NCI-H2081 (cell line): ENCODE data around the gene WWTR1.

Experiments used
- DNase-seq, 2 experiments: peaks; one replicate each; lab custom pipeline; 2025; lab: John Stamatoyannopoulos, UW

WWTR1 gene

DNA sequence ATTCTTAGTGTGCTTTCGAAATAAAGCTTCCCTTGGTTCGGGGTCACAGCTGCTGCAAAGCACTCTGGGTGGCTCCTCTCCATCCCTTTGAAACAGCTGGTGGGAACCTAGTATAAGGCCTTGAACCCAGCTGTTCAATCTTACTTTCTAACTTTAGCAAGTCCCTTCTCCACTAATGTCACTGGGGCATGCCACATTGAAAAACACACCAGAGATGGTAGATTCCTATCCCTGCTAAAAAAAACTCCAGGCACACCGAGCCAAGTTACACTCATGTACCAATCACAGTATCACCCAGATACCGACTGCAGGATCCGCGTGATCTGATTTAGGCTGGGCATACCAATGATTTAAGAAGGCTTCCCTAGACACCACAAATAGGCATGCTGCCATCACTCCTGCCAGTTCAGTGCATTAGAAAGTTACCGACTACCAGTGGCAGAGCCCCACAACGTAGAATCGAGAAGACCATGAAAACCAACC is 65.0 kb downstream of the WWTR1 start:
- DNase-seq, result no peak

DNA sequence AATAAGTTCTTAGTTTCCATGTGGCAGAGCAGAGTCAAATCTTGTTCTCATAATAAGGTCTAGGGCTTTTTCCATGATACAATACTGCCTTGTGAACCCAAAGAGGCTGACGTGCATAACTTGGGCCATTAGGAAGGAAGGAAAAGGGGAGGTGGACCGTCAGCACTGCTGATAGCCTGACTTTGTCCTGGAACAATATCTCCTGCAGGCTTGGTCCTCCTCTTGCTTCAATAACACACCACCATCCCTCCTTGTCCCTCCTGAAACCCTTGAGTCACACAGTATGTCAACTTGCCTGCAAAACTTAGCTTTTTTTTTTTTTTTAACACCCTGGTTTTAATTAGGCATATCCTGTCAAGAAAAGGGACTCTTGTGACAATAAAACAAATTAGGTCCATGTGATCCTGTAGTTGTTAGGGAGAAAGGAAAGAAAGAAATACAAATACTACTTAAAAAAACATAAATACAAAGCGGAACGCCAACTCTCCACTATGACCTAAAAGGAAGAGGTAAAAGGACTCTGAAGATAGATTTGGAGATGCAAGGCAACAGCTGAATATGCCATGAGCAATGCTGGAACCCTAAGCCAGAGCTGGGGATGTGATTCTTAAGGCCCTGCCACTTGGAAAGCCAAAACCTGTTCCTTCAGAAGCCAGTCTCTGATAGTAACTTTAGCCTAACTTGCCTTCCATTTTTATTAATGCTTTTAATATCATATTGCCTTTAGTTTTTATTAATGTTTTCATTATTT is 67.0 kb downstream of the WWTR1 start:
- no peak for DNase-seq

DNA sequence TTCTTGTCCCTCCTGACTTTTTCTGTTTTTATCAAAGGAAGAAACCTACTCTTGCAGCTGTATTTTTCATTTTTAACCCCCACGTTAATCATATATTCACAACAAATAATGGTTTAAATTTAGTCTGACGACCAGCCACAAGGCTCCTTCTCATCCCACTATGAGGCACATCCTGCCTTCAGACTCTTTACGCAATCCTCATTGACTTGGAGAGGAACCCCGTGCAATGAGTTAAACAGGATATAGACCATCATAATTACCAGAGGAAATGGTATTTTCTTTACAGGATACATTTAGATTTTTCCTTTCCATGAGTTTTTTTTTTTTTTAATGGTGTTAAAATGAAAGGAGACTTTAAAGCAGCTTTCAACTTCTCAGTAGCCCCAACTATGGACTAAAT is 68.5 kb downstream of the WWTR1 start:
- peak; percentile 8 to 19 for DNase-seq

DNA sequence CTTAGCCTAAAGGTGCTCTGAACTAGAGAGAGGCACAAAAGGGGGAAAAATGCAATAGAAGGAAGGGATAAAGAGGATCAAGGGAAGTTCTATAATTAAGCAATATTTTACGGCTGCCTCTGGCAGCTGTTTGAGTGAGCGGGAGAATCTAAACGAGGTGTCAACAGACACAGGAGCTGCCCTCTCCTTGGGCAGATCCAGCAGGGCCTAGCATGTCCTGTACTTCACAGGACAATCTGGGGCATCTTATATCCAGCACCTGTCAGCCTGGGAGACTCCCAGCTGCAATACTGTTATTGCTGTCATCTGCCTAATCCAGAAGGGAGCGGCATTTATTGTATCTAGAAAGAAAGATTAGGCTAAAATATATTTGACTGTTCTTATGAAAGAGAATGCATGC is 68.9 kb downstream of the WWTR1 start:
- DNase-seq, result no peak

DNA sequence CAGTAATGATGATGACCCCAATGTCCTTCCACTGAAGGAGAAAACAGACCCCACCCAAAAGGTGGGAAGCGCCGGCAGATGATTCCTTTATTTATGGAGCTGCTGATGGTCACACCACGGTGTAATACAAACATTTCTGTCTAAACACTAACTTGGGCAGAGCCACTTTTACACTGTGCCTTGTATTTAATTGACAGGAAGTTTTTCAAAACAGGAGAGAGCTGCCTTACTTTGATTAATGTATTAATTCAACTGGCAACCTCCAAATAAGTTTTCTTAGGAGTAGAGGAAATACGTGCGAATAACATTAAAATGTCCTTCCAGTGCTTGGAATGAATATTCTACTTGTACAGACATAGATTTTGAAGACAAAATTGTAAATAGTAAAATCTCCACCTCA is 70.4 kb downstream of the WWTR1 start:
- no peak for DNase-seq

DNA sequence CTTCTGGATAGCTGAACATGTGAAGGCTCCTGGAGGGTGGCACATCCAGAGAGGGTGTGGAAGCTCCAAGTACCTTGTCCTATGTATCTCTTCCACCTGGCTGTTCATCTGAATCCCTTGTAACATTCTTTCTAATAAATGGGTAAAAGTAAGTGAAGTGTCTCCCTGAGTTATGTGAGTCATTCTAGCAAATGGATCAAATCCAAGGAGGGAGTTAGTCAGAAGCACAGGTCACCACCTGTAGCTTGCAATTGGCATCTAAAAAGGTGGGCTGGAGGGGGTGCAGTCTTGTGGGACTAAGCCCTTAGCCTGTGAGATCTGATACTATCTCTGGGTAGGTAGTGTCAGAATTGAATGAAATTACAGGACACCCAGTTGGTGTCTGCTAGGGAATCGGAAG is 71.0 kb downstream of the WWTR1 start:
- no peak for DNase-seq

DNA sequence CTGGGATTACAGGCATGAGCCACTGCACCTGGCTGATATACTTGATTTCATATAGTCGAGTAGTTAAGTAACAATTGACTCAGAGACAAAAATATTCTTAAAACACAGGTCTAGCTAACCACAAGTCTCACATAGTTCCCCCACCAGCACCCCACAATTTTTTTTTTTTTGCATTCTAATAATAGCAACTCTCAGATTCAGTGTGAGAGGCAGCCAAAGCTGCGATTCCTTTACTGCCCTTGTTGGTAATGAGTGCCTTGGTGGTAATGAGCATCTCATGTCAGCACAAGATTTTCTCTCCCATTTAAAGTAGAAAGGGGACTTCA is 72.5 kb downstream of the WWTR1 start:
- no peak for DNase-seq

DNA sequence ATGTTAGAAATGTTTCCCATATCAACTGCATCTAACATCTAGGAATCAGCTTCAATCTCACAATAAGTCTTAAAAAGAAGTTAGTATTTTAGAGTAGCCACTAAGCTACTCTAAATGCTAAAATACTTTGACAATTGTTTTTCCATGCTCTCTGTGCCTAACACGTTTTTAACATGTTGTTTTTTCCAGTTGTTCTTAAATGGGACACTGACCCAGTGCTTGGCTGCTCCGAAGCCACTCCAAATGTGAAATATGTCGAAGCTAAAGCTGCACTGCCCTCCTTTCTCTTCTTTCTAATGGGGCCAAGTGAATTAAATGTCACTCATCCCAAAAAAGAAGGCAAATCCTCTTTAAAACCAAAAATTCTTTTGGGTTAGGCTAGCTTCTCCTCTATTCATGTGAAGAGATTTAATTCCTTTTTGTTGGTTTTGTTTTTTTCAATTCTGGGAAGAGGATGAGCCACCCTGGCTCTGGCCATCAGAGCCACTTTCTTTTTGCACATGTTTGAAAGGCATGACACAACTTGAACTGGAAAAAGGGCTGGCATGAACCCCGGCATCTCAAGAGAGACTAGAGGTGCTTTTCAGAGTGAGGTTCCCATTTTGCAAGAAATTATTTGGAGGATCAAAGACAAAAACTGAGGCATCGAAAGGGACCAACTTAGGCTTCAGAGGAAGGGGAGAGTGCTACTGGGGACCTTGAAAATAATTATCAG is 73.7 kb downstream of the WWTR1 start:
- no peak for DNase-seq

DNA sequence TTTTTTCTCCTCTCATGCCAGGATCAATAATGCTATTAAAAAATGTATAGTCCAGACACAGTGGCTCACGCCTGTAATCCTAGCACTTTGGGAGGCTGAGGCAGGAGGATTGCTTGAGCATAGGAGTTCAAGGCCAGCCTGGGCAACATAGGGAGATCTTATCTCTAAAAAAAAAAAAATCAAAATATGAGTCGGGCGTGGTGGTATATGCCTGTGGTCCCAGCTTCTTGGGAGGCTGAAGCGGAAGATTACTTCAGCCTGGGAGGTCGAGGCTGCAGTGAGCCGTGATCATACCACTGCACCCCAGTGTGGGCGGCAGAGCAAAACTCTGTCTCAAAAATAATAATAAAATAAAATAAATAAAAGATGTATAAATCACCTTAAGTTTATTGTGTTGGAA is 75.4 kb downstream of the WWTR1 start:
- no peak for DNase-seq

DNA sequence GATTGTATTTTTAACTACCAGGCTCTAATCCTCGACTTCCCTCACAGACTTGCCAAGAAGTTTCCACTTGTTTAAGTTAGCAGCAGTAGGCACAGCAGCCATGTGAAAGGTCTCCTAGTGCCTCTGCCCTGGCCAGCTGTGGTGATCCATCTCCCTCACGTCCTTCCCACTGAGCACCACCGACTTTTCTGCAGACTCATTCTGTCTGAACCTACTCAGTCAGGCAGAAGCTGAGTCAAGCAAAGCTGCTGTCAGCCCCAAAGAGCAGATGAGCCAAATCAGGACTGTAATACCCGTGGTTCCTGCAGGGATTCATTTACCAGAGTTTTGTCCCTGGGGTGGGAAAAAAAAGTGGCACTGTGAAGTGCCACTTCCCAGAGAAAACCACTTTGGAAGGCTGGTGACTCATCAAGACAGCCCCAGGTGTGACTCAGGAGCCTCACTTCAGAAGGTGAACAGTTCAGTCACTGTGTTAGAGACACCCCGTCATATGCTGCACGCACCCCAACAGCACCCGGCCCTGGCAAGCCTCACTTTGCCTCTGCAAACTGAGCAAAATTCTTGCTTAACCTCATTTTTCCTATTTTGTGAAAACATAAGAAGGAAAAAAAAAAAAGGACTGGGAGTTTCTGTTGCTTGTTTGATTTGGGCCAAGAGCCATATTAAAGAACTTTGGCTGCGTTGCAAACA is 76.0 kb downstream of the WWTR1 start:
- no peak for DNase-seq

DNA sequence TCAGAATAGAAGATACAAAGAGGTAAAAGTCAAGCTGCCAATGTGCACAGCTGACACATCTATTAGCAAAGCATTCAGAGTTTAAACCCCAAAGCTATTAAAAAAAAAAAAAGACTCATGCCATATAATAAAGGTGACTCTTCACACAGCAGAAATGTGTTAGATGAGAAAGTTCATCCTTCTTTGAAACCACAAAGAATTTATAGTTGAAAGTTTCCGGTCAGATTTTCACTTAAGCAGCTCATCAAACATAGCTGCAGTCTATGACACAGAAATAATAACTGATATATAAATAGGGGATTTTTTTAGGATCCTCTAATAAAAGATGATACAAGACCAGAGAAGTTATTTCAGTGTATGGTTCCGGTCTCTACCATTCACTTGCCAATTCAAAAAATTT is 76.6 kb downstream of the WWTR1 start:
- DNase-seq, result no peak

DNA sequence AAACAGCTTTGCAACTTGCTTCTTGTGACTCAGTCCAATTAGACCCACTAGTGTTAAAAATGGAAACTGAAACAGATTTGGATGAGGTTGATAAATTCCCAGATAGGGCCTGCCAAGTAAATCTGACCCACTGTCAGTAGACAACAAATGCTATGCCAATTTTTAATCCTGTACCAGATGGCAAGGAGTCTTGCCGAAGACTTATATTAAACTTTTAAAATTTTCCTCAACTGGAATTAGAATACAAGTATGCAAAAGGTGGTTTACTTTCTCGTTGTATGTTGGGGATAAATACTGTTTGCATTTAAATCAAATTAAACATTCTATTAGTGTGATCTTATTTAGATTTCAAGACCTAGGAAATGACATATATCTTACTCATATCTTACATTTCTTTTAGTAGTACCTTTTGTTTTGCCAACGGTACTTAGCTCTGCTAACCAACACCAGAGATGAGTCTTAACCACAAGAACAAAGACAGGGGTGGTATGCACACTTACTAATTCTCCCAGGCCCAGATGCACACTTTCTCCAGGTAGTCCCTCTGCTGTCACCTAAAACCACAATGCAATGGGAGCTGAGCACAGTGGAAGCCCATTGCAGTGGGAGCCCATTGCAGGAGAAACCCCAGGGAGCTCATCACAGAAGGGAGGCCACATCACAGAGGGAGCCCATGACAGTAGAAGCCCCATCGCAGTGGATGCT is 77.8 kb downstream of the WWTR1 start:
- DNase-seq, result no peak

DNA sequence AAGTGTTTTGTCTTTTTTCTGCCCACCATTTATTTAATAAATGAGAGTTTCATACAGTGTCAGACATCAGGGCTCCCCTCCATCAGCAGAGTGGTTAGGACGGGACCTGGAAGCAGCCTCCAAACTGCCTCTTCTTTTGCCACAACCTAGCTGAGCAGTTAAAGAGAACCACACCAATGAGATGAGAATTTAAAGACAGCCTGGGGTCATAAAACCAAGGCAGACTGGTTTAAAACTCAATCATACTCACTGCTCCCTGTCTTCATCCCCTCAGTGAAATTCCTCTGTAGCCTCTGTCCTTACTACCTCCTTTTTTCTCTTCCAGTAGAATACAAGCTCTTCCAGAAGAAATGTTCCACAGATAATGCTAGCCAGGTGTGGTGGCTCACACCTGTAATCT is 78.7 kb downstream of the WWTR1 start:
- DNase-seq, result no peak

DNA sequence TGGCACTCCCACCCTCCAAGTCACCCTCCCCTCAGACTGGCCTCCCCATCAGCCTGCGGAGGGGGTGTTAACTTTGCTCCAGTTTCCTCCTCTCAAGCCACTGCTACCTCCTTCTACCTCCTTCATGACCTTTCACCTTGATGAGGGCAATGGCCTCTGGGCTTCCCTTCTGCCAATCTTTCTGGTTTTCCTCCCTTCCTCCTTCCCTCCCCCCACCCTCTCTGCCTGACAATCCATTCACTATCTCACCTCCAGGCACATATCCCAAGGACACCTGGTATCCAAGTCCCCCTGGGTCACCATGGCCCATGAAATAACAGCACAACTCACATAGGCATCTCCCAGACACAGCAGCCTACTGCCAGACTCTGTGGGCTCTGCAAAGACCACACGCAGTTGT is 80.0 kb downstream of the WWTR1 start:
- no peak for DNase-seq

DNA sequence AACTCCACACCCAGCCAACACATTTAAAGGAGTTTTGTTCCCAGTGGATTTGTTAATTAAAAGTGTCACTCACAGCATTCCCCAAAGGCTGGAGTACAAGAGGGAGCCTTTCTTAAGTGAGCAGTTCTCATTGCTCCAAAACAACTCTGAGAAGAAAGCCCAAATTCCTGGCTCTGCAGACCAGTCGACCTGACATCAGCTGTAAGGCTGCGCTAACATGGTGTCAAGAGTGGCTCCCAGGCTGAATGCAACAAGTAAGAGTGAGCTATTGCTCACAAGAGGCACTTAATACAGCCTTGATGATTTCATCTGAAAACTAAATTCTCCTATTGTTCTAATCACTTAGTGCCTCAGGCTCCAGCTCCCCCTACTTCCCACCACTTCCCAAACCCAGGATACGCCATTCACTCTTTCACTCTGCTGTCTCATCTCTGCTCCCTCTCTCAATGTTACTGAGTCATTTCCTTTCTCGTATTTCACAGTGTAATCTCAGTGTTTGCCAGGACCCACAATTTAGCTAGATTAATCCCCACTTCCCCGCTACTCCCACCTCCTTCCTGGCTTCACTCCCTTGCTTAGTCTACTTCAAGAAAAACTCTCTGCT is 81.8 kb downstream of the WWTR1 start:
- DNase-seq, result peak in 1 of 2 experiments; percentile 62

DNA sequence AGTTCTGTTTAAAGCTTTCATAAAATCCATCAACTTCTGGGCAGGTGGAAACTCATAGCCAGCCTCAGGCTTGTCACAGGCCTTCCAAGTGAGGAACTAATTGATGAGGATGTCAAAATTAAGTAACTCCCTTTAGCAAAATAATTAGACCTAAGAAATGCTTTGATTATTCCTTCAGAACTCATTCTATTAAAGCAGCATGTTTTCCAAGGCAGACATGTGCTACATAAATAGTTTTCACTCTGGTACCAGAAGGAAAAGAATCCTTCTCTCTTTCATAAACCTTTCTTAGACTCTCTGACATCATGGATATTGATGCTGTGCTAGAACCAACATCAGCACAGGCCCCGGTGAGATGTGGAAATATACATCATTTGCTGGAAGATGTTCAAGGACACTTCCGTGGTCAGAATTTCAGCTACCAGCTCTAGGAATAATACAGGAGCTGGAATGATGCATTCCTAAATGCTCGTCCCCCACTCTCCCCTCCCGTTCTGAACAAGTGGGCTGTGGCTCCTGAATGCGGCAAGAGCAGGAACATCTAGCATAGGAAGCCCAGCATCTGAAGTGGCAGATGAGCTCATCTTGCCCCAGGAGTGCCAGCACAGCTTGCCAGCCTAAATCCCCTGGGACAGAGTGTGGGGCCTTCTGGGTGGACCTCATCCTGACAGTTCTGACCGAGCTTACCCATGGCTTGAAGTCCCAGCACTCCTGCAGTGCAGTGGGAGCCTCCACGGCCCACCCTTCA is 82.4 kb downstream of the WWTR1 start:
- DNase-seq, result no peak

DNA sequence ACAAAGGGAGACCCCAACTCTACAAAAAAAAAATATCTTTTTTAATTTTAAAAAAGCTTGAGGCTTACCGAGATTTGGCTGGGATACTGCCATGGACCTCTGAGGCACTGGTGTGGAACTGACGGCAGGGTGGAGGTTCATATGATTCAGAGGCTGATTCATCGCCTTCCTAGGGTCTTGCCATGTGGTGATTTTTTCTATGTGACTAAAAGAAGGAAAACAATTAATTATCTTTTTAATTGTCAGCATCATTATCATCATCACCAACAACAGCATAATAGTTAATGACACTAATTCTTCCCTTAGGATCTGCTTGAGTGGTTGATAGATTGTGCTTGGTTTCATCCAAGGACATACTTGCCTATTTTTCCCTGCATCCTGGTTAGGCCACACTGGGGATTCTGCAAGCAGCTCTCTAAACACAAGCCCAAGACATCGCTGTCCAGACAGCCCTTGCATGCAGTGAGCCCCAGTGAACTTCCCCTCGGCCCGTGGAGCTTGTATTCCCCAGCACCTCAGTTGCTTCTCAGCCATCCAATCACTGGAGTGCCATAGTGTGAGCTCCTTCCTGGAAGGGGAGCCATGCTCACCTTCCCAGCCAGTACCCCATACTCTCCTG is 84.9 kb downstream of the WWTR1 start:
- DNase-seq, result no peak

DNA sequence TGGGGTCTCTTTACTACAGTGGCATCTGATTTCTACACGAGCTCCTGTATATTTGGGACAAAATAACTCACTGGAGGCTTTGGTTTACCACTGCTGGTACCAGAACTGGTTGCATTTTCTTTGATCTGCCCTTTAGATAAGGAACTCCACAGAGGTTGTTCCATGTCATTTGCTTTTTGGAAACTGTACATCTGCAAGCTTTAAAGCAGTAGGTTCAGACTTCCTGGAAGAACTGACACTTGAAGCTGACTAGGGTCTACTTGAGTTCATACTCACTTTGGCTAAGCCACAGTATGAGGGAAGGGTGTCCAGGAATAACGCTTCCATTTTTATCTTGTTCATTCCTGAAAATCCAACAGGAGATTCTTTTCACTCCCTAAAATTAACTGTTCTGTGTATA is 86.4 kb downstream of the WWTR1 start:
- DNase-seq, result no peak

DNA sequence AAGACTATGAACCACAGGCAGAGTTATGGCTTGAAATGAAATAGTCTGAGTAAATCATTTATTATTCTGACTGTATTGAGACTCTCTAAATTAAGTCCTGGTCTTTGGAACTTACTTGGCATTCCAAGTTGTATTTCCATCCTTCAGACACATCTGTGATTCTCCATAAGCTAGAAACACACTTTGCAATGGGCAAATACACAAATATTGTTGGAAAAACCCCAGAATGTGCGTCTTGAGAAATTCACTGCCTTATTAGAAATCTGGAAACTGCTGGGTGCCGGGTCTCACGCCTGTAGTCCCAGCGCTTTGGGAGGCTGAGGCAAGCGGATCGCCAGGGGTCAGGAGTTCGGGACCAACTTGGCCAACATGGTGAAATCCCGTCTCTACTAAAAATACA is 87.8 kb downstream of the WWTR1 start:
- no peak for DNase-seq

DNA sequence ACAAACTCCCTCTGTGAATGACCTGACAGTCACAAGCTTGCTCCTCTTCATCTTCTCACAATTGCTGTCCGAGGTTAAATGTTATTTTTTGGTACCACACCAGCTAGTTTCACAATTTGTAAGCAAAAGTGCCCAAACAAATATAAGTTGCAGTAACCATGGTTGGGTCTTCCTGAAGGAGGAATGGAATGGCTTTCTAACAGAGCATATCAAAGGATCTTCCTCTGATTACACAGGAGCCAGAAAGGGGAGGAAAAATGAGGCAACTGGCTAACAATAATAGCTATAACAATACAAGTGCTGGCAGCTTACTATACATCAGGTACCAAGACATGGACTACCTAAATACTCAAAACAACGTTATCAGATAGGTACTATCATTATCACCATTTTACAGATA is 90.4 kb downstream of the WWTR1 start:
- no peak for DNase-seq
